Measurements from ENCODE around the gene SLC43A2.

The SLC43A2 gene

DNA sequence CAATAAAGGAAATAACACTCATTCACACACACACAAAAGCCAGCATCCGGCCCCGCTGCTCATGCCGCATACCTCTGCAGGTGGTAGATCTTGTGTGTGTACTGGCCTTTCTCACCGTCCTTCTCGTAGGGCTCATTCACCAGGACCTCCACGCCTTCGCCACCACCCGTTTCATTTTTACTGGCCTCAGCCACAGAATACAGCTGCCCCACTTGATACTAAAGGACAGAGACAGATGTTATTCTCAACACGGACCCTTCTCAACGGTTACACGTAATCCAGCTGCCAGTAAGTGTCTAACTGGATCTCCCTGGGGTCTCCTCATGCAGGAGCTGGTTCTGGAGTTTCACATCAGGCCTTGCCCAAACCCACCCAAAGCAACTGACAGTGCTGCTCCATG, 75.7 kb downstream of the SLC43A2 start:
- TF ChIP-seq OSR1 (CRISPR knock-in tag; IDR thresholded peaks at IDR 0.05), result no peak
- TF ChIP-seq TOX (CRISPR knock-in tag; IDR thresholded peaks at IDR 0.05; ENCODE audit: borderline replicate concordance), result no peak
- no peak for TF ChIP-seq ZNF8 (CRISPR knock-in tag; IDR thresholded peaks at IDR 0.05)
- no peak for TF ChIP-seq SNAI2 (CRISPR knock-in tag; IDR thresholded peaks at IDR 0.05)
- no peak for TF ChIP-seq CSDC2 (CRISPR knock-in tag; IDR thresholded peaks at IDR 0.05)
- TF ChIP-seq GLIS3 (CRISPR knock-in tag; IDR thresholded peaks at IDR 0.05), result no peak
- no peak for TF ChIP-seq ZNF70 (CRISPR knock-in tag; IDR thresholded peaks at IDR 0.05)
- TF ChIP-seq, protein P1, sequence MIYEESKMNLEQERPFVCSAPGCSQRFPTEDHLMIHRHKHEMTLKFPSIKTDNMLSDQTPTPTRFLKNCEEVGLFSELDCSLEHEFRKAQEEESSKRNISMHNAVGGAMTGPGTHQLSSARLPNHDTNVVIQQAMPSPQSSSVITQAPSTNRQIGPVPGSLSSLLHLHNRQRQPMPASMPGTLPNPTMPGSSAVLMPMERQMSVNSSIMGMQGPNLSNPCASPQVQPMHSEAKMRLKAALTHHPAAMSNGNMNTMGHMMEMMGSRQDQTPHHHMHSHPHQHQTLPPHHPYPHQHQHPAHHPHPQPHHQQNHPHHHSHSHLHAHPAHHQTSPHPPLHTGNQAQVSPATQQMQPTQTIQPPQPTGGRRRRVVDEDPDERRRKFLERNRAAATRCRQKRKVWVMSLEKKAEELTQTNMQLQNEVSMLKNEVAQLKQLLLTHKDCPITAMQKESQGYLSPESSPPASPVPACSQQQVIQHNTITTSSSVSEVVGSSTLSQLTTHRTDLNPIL (CRISPR knock-in tag; IDR thresholded peaks at IDR 0.05; ENCODE audit: low read depth), result no peak
- no peak for TF ChIP-seq ARNTL (CRISPR knock-in tag; IDR thresholded peaks at IDR 0.05; ENCODE audit: borderline replicate concordance, low read depth)
- no peak for TF ChIP-seq CSRNP3 (CRISPR knock-in tag; IDR thresholded peaks at IDR 0.05)
- no peak for TF ChIP-seq RARB (CRISPR knock-in tag; IDR thresholded peaks at IDR 0.05)
- TF ChIP-seq ZC3H10 (CRISPR knock-in tag; IDR thresholded peaks at IDR 0.05), result no peak
- TF ChIP-seq ZFP30 (CRISPR knock-in tag; IDR thresholded peaks at IDR 0.05), result no peak
- TF ChIP-seq, protein P2, sequence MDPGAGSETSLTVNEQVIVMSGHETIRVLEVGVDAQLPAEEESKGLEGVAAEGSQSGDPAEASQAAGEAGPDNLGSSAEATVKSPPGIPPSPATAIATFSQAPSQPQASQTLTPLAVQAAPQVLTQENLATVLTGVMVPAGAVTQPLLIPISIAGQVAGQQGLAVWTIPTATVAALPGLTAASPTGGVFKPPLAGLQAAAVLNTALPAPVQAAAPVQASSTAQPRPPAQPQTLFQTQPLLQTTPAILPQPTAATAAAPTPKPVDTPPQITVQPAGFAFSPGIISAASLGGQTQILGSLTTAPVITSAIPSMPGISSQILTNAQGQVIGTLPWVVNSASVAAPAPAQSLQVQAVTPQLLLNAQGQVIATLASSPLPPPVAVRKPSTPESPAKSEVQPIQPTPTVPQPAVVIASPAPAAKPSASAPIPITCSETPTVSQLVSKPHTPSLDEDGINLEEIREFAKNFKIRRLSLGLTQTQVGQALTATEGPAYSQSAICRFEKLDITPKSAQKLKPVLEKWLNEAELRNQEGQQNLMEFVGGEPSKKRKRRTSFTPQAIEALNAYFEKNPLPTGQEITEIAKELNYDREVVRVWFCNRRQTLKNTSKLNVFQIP (CRISPR knock-in tag; IDR thresholded peaks at IDR 0.05; ENCODE audit: borderline replicate concordance, low read depth), result no peak
- no peak for TF ChIP-seq PATZ1 (CRISPR knock-in tag; IDR thresholded peaks at IDR 0.05; ENCODE audit: borderline replicate concordance)
- TF ChIP-seq, protein P3, sequence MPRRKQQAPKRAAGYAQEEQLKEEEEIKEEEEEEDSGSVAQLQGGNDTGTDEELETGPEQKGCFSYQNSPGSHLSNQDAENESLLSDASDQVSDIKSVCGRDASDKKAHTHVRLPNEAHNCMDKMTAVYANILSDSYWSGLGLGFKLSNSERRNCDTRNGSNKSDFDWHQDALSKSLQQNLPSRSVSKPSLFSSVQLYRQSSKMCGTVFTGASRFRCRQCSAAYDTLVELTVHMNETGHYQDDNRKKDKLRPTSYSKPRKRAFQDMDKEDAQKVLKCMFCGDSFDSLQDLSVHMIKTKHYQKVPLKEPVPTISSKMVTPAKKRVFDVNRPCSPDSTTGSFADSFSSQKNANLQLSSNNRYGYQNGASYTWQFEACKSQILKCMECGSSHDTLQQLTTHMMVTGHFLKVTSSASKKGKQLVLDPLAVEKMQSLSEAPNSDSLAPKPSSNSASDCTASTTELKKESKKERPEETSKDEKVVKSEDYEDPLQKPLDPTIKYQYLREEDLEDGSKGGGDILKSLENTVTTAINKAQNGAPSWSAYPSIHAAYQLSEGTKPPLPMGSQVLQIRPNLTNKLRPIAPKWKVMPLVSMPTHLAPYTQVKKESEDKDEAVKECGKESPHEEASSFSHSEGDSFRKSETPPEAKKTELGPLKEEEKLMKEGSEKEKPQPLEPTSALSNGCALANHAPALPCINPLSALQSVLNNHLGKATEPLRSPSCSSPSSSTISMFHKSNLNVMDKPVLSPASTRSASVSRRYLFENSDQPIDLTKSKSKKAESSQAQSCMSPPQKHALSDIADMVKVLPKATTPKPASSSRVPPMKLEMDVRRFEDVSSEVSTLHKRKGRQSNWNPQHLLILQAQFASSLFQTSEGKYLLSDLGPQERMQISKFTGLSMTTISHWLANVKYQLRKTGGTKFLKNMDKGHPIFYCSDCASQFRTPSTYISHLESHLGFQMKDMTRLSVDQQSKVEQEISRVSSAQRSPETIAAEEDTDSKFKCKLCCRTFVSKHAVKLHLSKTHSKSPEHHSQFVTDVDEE (CRISPR knock-in tag; IDR thresholded peaks at IDR 0.05), result no peak
- no peak for TF ChIP-seq TCF4 (CRISPR knock-in tag; IDR thresholded peaks at IDR 0.05; ENCODE audit: borderline replicate concordance)
- no peak for TF ChIP-seq ZNF565 (CRISPR knock-in tag; conservative IDR thresholded peaks at IDR 0.05; ENCODE audit: low read depth)
- no peak for ATAC-seq

DNA sequence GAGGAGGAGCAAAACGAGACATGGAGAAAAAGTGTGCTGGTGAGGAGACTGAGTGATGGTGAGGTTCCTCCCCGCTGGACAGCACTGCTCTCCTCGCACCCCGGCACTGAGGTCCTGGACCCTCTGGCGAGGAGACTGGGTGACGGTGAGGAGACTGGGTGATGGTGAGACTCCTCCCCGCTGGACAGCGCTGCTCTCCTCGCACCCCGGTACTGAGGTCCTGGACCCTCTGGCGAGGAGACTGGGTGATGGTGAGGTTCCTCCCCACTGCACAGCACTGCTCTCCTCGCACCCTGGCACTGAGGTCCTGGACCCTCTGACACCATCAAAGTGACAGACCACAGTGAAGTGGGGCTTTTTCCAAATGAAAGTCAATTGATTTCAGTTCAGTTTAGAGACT, 76.9 kb downstream of the SLC43A2 start:
- TF ChIP-seq, protein P2 (CRISPR knock-in tag; IDR thresholded peaks at IDR 0.05; ENCODE audit: borderline replicate concordance, low read depth), result no peak
- TF ChIP-seq, protein P3 (CRISPR knock-in tag; IDR thresholded peaks at IDR 0.05), result no peak
- TF ChIP-seq ZFP30 (CRISPR knock-in tag; IDR thresholded peaks at IDR 0.05) (no peak), SNAI2 (CRISPR knock-in tag; IDR thresholded peaks at IDR 0.05) (no peak), ZC3H10 (CRISPR knock-in tag; IDR thresholded peaks at IDR 0.05) (no peak), ARNTL (CRISPR knock-in tag; IDR thresholded peaks at IDR 0.05; ENCODE audit: borderline replicate concordance, low read depth) (no peak), CSRNP3 (CRISPR knock-in tag; IDR thresholded peaks at IDR 0.05) (no peak)
- TF ChIP-seq, protein P1 (CRISPR knock-in tag; IDR thresholded peaks at IDR 0.05; ENCODE audit: low read depth), result no peak
- ATAC-seq, result no peak

Measured in SK-N-SH treated with all-trans-retinoic acid at 6 μM for 48 hours (cell line).